GM23338 (cell line): Measurements from ENCODE around the gene NFYB. TPM values are rescaled to one million over a fixed set of nuclear protein-coding genes. Genes with fewer than 3 reads are reported as not detected.

ENCODE experiments used
- ATAC-seq: fragments of 200-7000 bp; cut with Tn5 transposase; 3 replicates; pipeline ENCODE4 v1.9.1; 2020
- DNase-seq: peaks from one replicate; pipeline ENCODE4 v3.0.0-alpha.2; 2015; ENCODE audit warnings: low spot score
- H2AFZ ChIP-seq: fragments of 200-600 bp; sonication (generic); 2 replicates; pipeline ENCODE4 v1.8.0; 2016; ENCODE audit warnings: antibody characterized with exemption, mild to moderate bottlenecking, moderate library complexity
- H3F3A ChIP-seq: fragments of 200-600 bp; sonication (generic); replicated peaks from 2 replicates; pipeline ENCODE4 v1.8.0; 2017; ENCODE audit warnings: antibody characterized with exemption, mixed run types, low read depth
- H3K27ac ChIP-seq: fragments of 200-600 bp; sonication (generic); 2 replicates; pipeline ENCODE4 v1.6.1; 2016; ENCODE audit warnings: low read depth
- H3K27me3 ChIP-seq: fragments of 200-600 bp; sonication (generic); 2 replicates; pipeline ENCODE4 v1.8.0; 2016; ENCODE audit warnings: mild to moderate bottlenecking, mixed run types, moderate library complexity; ENCODE audit not compliant: insufficient read depth
- H3K36me3 ChIP-seq: fragments of 200-600 bp; sonication (generic); 2 replicates; pipeline ENCODE4 v1.8.0; 2016; ENCODE audit warnings: mild to moderate bottlenecking; ENCODE audit not compliant: insufficient read depth
- H3K4me1 ChIP-seq: fragments of 200-600 bp; sonication (generic); 2 replicates; pipeline ENCODE4 v1.8.0; 2016; ENCODE audit warnings: mild to moderate bottlenecking, moderate library complexity; ENCODE audit not compliant: insufficient read depth
- H3K4me2 ChIP-seq: fragments of 200-600 bp; sonication (generic); 2 replicates; pipeline ENCODE4 v1.7.1; 2017; ENCODE audit warnings: mixed run types
- H3K4me3 ChIP-seq: fragments of 200-600 bp; sonication (generic); 2 replicates; pipeline ENCODE4 v1.6.1; 2016; ENCODE audit warnings: mixed run types
- H3K79me2 ChIP-seq: fragments of 200-600 bp; sonication (generic); replicated peaks from 2 replicates; pipeline ENCODE4 v1.8.0; 2017; ENCODE audit warnings: mild to moderate bottlenecking; ENCODE audit not compliant: insufficient read depth
- H3K9me2 ChIP-seq: fragments of 200-600 bp; sonication (generic); 2 replicates; pipeline ENCODE4 v1.8.0; 2017; ENCODE audit not compliant: insufficient read depth
- H4K20me1 ChIP-seq: fragments of 200-600 bp; sonication (generic); replicated peaks from 2 replicates; pipeline ENCODE4 v1.8.0; 2017; ENCODE audit warnings: mild to moderate bottlenecking; ENCODE audit not compliant: insufficient read depth
- H3K27ac Mint-ChIP-seq: 2 replicates; pipeline ENCODE4 v1.8.0; 2020; ENCODE audit warnings: inconsistent platforms, mild to moderate bottlenecking, moderate library complexity, mixed read lengths
- H3K27me3 Mint-ChIP-seq: 3 replicates; pipeline ENCODE4 v1.8.0; 2022; ENCODE audit warnings: low read depth, mild to moderate bottlenecking, moderate library complexity, mixed read lengths, inconsistent platforms; ENCODE audit not compliant: insufficient read depth, poor library complexity
- H3K36me3 Mint-ChIP-seq: 3 replicates; pipeline ENCODE4 v1.8.0; 2021; ENCODE audit warnings: low read depth, mild to moderate bottlenecking, inconsistent platforms, moderate library complexity, mixed read lengths
- H3K4me1 Mint-ChIP-seq: 3 replicates; pipeline ENCODE4 v1.8.0; 2020; ENCODE audit warnings: mild to moderate bottlenecking, inconsistent platforms, mixed read lengths
- H3K4me3 Mint-ChIP-seq: 3 replicates; pipeline ENCODE4 v1.8.0; 2021; ENCODE audit warnings: moderate library complexity, mild to moderate bottlenecking, inconsistent platforms, mixed read lengths
- H3K9me3 Mint-ChIP-seq: 3 replicates; pipeline ENCODE4 v1.8.0; 2020; ENCODE audit warnings: moderate library complexity, mild to moderate bottlenecking, inconsistent platforms, mixed read lengths
- EZH2 ChIP-seq: fragments of 200-600 bp; sonication (generic); IDR thresholded peaks from one replicate; pipeline ENCODE4 v1.8.0; 2017; ENCODE audit warnings: antibody characterized with exemption, mild to moderate bottlenecking, low read depth; ENCODE audit not compliant: unreplicated experiment
- EZH2phosphoT487 ChIP-seq: fragments of 200-600 bp; sonication (generic); IDR thresholded peaks from one replicate; pipeline ENCODE4 v1.8.1; 2018; ENCODE audit warnings: antibody characterized with exemption; ENCODE audit not compliant: unreplicated experiment
- NANOG ChIP-seq: IDR thresholded peaks from 2 replicates; pipeline ENCODE4 v1.6.1; 2016; ENCODE audit warnings: antibody characterized with exemption, borderline replicate concordance
- POLR2AphosphoS5 ChIP-seq: IDR thresholded peaks from 2 replicates; pipeline ENCODE4 v1.6.1; 2016; ENCODE audit warnings: antibody characterized with exemption, low read depth
- ZNF114 ChIP-seq: fragments of 250-450 bp; sonication (Bioruptor Pico); IDR thresholded peaks from 2 replicates; pipeline ENCODE4 v1.5.0; 2020; ENCODE audit warnings: mild to moderate bottlenecking, moderate library complexity
- ZNF331 ChIP-seq: fragments of 250-450 bp; sonication (Bioruptor Pico); IDR thresholded peaks from 2 replicates; pipeline ENCODE4 v1.5.0; 2020; ENCODE audit warnings: low read depth, mild to moderate bottlenecking, moderate library complexity
- polyA plus RNA-seq: library from polyadenylated mRNA; unstranded; fragments of >200 nt; fragmentation: Nextera tagmentation; extraction: Ambion mirVana; gene quantifications from 2 replicates; pipeline ENCODE4 v1.2.1, GENCODE V29; 2016
- total RNA-seq: library from RNA; depleted of rRNA; stranded (reverse); fragments of >200 nt; shearing (Covaris generic); gene quantifications from 2 replicates; pipeline ENCODE4 v1.2.3, GENCODE V29; 2014
- TF ChIP-seq, protein P1 (sequence below), 2 experiments: fragments of 200-600 bp in 1 of 2; sonication (generic) in 1 of 2; conservative IDR thresholded peaks; 2 replicates each; pipeline versions ENCODE4 v1.5.1 to v1.6.1; 2016 to 2017; ENCODE audit warnings: antibody characterized with exemption in 2 of 2, low read depth in 2 of 2, mild to moderate bottlenecking in 2 of 2, moderate library complexity in 1 of 2
- TF ChIP-seq, protein P2 (sequence below): IDR thresholded peaks from 2 replicates; pipeline ENCODE4 v1.6.1; 2016; ENCODE audit warnings: antibody characterized with exemption
- TF ChIP-seq, protein P3 (sequence below): IDR thresholded peaks from one replicate; pipeline ENCODE4 v1.6.1; 2018; ENCODE audit warnings: antibody characterized with exemption; ENCODE audit not compliant: unreplicated experiment

NFYB gene
- total and polyA plus RNA-seq, 2 experiments from 2014 or later = 32.7 to 67.2 TPM

DNA sequence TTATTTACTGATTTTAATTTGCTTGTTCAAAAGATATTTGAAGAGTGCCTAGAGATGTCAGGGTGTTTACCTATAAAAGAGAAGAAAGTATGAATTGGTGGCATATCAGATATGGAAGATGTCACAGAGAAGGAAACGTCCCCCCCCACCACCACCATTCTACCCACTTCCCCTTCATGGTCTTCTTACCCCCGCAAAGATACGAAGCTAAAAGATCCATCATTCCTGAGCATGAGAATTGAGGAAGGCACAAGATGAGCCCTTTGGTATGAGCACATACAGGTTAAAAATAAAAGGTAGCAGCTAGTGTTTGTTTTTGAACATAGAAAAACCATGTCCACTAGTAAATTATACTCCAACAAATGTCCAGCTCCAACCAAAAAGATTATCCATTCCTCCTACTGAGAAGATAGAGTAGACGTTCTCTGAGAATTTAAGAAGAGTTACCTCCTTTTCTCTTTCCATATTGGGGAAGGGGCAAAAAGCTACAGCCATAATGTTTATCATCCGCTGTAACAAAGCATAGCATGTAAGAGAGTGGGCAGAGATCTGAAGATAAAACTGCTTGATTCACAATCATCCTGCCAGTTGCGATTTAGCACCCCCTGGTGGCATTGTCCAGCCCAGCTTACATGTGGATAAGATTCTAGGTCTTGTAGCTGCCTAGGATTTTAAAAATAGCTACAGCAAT, 29.1 kb downstream of the NFYB start:
- Histone ChIP-seq H2AFZ (no peak overlapping the region), H4K20me1 (no peaks in the 10 kb centered on the region), H3F3A (no peaks in the 10 kb centered on the region), H3K27me3 (no peaks in the 10 kb centered on the region), H3K79me2 (no peaks in the 10 kb centered on the region), H3K9me2 (no peaks in the 10 kb centered on the region), H3K36me3 (no peaks in the 10 kb centered on the region), H3K4me2 (no peak overlapping the region), H3K4me1 (peaks cover 18% of the 10 kb centered on the region), H3K4me3 (no peak overlapping the region), H3K27ac (no peak overlapping the region)
- H3K27me3 Mint-ChIP-seq = peaks cover 2% of the 10 kb centered on the region
- H3K27ac Mint-ChIP-seq = no peak overlapping the region
- ATAC-seq (peak; percentile 95), DNase-seq (peak; percentile 89)
- no peak overlapping the region for H3K4me3 Mint-ChIP-seq
- H3K4me1 Mint-ChIP-seq = peaks cover 16% of the 10 kb centered on the region
- H3K36me3 Mint-ChIP-seq = no peaks in the 10 kb centered on the region
- TF ChIP-seq, protein P1, sequence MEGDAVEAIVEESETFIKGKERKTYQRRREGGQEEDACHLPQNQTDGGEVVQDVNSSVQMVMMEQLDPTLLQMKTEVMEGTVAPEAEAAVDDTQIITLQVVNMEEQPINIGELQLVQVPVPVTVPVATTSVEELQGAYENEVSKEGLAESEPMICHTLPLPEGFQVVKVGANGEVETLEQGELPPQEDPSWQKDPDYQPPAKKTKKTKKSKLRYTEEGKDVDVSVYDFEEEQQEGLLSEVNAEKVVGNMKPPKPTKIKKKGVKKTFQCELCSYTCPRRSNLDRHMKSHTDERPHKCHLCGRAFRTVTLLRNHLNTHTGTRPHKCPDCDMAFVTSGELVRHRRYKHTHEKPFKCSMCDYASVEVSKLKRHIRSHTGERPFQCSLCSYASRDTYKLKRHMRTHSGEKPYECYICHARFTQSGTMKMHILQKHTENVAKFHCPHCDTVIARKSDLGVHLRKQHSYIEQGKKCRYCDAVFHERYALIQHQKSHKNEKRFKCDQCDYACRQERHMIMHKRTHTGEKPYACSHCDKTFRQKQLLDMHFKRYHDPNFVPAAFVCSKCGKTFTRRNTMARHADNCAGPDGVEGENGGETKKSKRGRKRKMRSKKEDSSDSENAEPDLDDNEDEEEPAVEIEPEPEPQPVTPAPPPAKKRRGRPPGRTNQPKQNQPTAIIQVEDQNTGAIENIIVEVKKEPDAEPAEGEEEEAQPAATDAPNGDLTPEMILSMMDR (conservative IDR thresholded peaks at IDR 0.05; ENCODE audit: low read depth in 2 of 2) = peak; percentile 96 to 98
- no peak for TF ChIP-seq POLR2AphosphoS5
- H3K9me3 Mint-ChIP-seq = no peaks in the 10 kb centered on the region; the same call in 2 of the 3 replicates

DNA sequence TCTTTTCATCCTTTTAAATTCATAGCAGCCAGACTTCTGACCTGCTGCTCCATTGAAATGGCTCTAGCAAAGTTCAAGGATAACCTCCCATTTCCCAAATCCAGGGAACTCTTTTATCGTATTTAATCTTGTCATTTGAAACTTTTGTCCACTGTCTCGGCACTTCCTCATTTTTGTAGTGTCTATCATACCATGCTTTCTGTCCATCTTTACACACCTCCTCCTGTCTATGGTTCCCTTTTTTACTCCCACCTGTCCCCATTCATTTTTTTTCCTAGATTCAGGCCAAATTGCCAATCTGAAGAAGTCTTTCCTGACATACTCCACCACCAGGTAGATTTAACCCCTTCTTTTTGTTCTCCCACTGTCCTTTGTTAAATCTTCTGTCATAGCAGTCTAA, 31.0 kb downstream of the NFYB start:
- Mint-ChIP-seq H3K9me3 (no peaks in the 10 kb centered on the region; the same call in 2 of the 3 replicates), H3K27me3 (no peaks in the 10 kb centered on the region), H3K4me1 (peaks cover 16% of the 10 kb centered on the region), H3K36me3 (no peaks in the 10 kb centered on the region), H3K27ac (peak overlapping the region; percentile 28), H3K4me3 (peak overlapping the region; percentile 18; the same call in 2 of the 3 replicates)
- Histone ChIP-seq H4K20me1 (no peaks in the 10 kb centered on the region), H3K4me3 (no peak overlapping the region), H3K4me2 (peak overlapping the region; percentile 69), H3K9me2 (no peaks in the 10 kb centered on the region), H3K4me1 (peaks cover 18% of the 10 kb centered on the region), H3K27ac (no peak overlapping the region), H2AFZ (0 out of 2 replicates have a peak overlapping the region, but pooled peaks have one; percentile 5), H3F3A (no peaks in the 10 kb centered on the region), H3K36me3 (no peaks in the 10 kb centered on the region), H3K79me2 (no peaks in the 10 kb centered on the region), H3K27me3 (no peaks in the 10 kb centered on the region)
- ATAC-seq = no peak
- DNase-seq = no peak
- no peak for TF ChIP-seq ZNF114 (CRISPR knock-in tag)
- TF ChIP-seq, protein P2, sequence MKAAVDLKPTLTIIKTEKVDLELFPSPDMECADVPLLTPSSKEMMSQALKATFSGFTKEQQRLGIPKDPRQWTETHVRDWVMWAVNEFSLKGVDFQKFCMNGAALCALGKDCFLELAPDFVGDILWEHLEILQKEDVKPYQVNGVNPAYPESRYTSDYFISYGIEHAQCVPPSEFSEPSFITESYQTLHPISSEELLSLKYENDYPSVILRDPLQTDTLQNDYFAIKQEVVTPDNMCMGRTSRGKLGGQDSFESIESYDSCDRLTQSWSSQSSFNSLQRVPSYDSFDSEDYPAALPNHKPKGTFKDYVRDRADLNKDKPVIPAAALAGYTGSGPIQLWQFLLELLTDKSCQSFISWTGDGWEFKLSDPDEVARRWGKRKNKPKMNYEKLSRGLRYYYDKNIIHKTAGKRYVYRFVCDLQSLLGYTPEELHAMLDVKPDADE = no peak
- no peak for TF ChIP-seq NANOG
- TF ChIP-seq, protein P3, sequence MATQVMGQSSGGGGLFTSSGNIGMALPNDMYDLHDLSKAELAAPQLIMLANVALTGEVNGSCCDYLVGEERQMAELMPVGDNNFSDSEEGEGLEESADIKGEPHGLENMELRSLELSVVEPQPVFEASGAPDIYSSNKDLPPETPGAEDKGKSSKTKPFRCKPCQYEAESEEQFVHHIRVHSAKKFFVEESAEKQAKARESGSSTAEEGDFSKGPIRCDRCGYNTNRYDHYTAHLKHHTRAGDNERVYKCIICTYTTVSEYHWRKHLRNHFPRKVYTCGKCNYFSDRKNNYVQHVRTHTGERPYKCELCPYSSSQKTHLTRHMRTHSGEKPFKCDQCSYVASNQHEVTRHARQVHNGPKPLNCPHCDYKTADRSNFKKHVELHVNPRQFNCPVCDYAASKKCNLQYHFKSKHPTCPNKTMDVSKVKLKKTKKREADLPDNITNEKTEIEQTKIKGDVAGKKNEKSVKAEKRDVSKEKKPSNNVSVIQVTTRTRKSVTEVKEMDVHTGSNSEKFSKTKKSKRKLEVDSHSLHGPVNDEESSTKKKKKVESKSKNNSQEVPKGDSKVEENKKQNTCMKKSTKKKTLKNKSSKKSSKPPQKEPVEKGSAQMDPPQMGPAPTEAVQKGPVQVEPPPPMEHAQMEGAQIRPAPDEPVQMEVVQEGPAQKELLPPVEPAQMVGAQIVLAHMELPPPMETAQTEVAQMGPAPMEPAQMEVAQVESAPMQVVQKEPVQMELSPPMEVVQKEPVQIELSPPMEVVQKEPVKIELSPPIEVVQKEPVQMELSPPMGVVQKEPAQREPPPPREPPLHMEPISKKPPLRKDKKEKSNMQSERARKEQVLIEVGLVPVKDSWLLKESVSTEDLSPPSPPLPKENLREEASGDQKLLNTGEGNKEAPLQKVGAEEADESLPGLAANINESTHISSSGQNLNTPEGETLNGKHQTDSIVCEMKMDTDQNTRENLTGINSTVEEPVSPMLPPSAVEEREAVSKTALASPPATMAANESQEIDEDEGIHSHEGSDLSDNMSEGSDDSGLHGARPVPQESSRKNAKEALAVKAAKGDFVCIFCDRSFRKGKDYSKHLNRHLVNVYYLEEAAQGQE = no peak
- no peak for TF ChIP-seq EZH2phosphoT487
- no peak for TF ChIP-seq ZNF331 (CRISPR knock-in tag)
- TF ChIP-seq EZH2 = no peak
